Ectodermal cell (in vitro differentiated cells): ENCODE results near the gene KRTAP19-5. TPM values are rescaled to one million over a fixed set of nuclear protein-coding genes. Genes with fewer than 3 reads are reported as not detected.
"Not testable (repeated sequence)": the region's sequence is repeated elsewhere in the genome, so short reads cannot be mapped to it uniquely, and the experiment has no call there.

Source experiments
- H3K27ac ChIP-seq: 2 replicates; pipeline ENCODE4 v1.7.0; 2013; ENCODE audit warnings: mild to moderate bottlenecking, low read depth, low read length; ENCODE audit not compliant: insufficient read depth, poor library complexity, severe bottlenecking
- H3K27me3 ChIP-seq: 2 replicates; pipeline ENCODE4 v1.7.0; 2013; ENCODE audit warnings: mild to moderate bottlenecking, low read length; ENCODE audit not compliant: insufficient read depth, control insufficient read depth, poor library complexity, severe bottlenecking
- H3K36me3 ChIP-seq: one replicate; pipeline ENCODE4 v1.7.0; 2013; ENCODE audit warnings: low read length; ENCODE audit not compliant: control insufficient read depth, insufficient read depth
- H3K4me1 ChIP-seq: one replicate; pipeline ENCODE4 v1.7.0; 2013; ENCODE audit warnings: low read length; ENCODE audit not compliant: control insufficient read depth, insufficient read depth
- H3K4me3 ChIP-seq: 2 replicates; pipeline ENCODE4 v1.7.0; 2013; ENCODE audit warnings: low read depth, low read length, control low read depth; ENCODE audit not compliant: insufficient read depth
- H3K9me3 ChIP-seq: 2 replicates; pipeline ENCODE4 v1.7.0; 2013; ENCODE audit warnings: mild to moderate bottlenecking, low read length, moderate library complexity; ENCODE audit not compliant: control insufficient read depth
- WGBS, 2 experiments: methylation state at CpG; one replicate each; pipeline ENCODE4 v1.1.7; 2013; ENCODE audit warnings: missing lambda C conversion rate in 2 of 2; 5-methylcytosine and 5-hydroxymethylcytosine counted together
- polyA plus RNA-seq, 4 experiments: library from polyadenylated mRNA; stranded (reverse); fragments of 50-300 nt; gene quantifications; one replicate each; pipeline ENCODE4 v1.2.3, GENCODE V29; 2013

KRTAP19-5 gene
- polyA plus RNA-seq (2013, experiment 1 of 4): not detected
- not detected for polyA plus RNA-seq (2013, experiment 2 of 4)
- polyA plus RNA-seq (2013, experiment 3 of 4): not detected
- not detected for polyA plus RNA-seq (2013, experiment 4 of 4)

DNA sequence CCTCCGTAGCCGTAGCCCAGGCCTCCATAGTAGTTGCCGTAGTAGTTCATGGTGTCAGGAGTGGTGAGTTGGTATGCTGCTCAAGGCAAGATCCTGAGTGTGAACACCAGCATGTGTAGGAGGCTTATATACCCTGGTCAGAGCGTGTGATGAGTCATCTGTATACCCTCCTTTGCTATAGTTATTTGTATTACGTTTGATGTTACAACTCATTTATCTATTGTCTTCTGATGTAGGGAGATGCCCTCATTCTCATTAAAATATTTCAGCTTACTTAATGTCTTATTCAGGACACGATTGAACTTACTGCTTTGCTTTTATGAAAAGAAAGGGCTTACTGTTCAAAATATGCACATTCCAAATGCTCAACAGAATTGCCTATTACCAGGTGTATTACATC lies at the start of gene KRTAP19-5:
KRTAP19-5 (minus strand) TSS at position 101 of the 400 bp plus-strand sequence; CDS start at position 50, 51 bp downstream.
- H3K27ac ChIP-seq: no peak within 1 kb of the TSS
- H3K36me3 ChIP-seq: no peaks in the 10 kb centered on the region
- no peaks in the 10 kb centered on the region for H3K9me3 ChIP-seq
- H3K27me3 ChIP-seq: no peaks in the 10 kb centered on the region
- 92 to 99% methylated on average over 5 of the region's 6 CpGs for WGBS, 2 experiments
- no peaks in the 10 kb centered on the region for H3K4me1 ChIP-seq
- H3K4me3 ChIP-seq: no peak within 1 kb of the TSS

DNA sequence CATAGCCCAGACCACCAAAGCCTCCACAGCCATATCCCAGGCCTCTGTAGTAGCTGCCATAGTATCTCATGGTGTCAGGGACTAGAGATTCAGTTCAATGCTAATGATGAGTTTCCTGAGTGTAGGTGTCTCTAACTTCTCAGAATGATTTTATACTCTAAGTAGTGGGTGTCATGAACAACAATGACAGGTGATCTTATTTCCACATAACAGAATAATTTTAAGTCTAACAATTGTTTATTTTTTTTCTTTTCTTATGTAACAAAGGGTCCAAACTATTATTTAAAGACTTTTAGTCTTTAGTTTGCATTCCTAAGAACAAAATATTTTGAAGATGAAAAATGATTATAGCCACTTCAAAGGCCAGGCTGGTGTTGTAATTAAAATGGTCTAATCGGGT lies 39.8 kb upstream of the KRTAP19-5 start, which contains the start of gene KRTAP19-6:
KRTAP19-6 (minus strand) TSS at position 101 of the 400 bp plus-strand sequence; CDS start at position 70, 31 bp downstream.
- Histone ChIP-seq H3K27me3 (no peaks in the 10 kb centered on the region), H3K4me3 (no peak within 1 kb of the TSS), H3K27ac (no peak within 1 kb of the TSS), H3K36me3 (no peaks in the 10 kb centered on the region), H3K4me1 (no peaks in the 10 kb centered on the region), H3K9me3 (no peaks in the 10 kb centered on the region)
- 92 to 100% methylated on average over 1 of the region's 1 CpG for WGBS, 2 experiments

GRCh38 chr21:30518876-30519275 lies 16.9 kb upstream of the KRTAP19-5 start:
- Histone ChIP-seq H3K9me3 (peaks cover 2% of the 10 kb centered on the region), H3K27ac (no peak overlapping the region), H3K4me3 (no peak overlapping the region), H3K27me3 (no peaks in the 10 kb centered on the region), H3K4me1 (no peaks in the 10 kb centered on the region), H3K36me3 (no peaks in the 10 kb centered on the region)
- 86 to 97% methylated on average over 1 of the region's 1 CpG for WGBS, 2 experiments

DNA sequence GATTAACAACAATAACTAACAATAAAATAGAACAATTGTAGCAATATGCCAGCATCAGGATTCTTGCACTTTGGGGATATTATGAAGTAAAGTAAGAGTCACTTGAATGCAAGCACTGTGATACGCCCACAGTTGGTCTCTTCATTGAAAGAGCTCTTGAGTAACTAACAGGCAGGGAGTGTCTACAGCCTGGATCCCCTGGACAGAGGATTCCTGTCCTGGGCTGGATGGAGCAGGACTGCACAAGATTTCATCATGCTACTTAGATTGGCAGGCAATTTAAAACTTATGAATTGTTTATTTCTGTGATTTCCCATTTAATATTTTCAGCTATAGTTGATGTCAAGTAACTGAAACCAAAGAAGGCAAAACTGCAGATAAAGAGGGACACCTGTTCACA lies 13.7 kb upstream of the KRTAP19-5 start:
- no peaks in the 10 kb centered on the region for H3K27me3 ChIP-seq
- H3K27ac ChIP-seq: no peak overlapping the region
- 93 to 97% methylated on average over 1 of the region's 1 CpG for whole genome bisulfite sequencing, 2 experiments
- no peaks in the 10 kb centered on the region for H3K4me1 ChIP-seq
- H3K4me3 ChIP-seq: no peak overlapping the region
- no peaks in the 10 kb centered on the region for H3K36me3 ChIP-seq
- H3K9me3 ChIP-seq: peaks cover 2% of the 10 kb centered on the region

DNA sequence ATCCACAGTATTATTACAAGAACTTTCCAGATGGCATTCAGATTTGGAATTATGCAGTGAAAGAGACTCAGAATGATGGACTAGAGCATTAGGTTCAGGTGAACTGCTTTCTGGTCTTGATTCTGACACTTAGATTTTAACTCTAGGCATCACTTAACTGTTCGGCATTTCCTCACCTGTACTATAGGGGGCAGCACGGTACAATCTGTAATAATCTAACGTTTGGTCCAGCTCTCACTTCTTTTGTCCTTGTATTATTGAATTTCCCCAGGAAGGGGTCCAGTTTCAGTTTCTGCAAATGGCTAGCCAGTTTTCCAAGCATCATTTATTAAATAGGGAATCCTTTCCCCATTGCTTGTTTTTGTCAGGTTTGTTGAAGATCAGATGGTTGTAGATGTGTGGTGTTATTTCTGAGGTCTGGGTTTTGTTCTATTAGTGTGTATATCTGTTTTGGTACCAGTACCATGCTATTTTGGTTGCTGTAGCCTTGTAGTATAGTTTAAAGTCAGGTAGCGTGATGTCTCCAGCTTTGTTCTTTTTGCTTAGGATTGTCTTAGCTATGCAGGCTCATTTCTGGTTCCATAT lies 3.8 kb upstream of the KRTAP19-5 start:
- not testable (repeated sequence) for H3K4me3 ChIP-seq, H3K9me3 ChIP-seq, H3K36me3 ChIP-seq, H3K27me3 ChIP-seq, H3K4me1 ChIP-seq, H3K27ac ChIP-seq
- 24 to 28% methylated on average over 4 of the region's 4 CpGs for WGBS, 2 experiments

DNA sequence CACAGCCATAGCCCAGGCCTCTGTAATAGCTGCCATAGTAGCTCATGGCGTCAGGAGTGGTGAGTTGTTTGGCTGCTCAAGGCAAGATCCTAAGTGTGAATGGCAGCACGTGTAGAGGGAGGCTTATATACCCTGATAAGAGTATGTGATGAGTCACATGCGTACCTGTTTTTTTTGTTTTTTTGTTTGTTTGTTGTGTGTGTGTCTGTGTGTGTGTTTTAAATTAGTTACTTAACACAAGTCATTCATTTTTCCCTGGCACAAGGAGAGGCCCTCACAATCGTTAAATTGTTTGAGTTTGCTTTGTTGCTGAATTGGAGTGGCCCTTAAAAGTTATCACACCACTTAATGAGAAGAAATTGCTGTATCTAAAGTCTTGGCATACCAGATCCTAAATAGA lies 4.9 kb downstream of the KRTAP19-5 start, which contains the start of gene KRTAP19-4:
KRTAP19-4 (minus strand) TSS at position 101 of the 400 bp plus-strand sequence; CDS start at position 46, 55 bp downstream.
- 78 to 95% methylated on average over 2 to 3 of the region's 4 CpGs for WGBS, 2 experiments
- H3K4me3 ChIP-seq: no peak within 1 kb of the TSS
- H3K27ac ChIP-seq: no peak within 1 kb of the TSS
- H3K27me3 ChIP-seq: no peaks in the 10 kb centered on the region
- no peaks in the 10 kb centered on the region for H3K36me3 ChIP-seq
- H3K9me3 ChIP-seq: no peaks in the 10 kb centered on the region
- no peaks in the 10 kb centered on the region for H3K4me1 ChIP-seq

DNA sequence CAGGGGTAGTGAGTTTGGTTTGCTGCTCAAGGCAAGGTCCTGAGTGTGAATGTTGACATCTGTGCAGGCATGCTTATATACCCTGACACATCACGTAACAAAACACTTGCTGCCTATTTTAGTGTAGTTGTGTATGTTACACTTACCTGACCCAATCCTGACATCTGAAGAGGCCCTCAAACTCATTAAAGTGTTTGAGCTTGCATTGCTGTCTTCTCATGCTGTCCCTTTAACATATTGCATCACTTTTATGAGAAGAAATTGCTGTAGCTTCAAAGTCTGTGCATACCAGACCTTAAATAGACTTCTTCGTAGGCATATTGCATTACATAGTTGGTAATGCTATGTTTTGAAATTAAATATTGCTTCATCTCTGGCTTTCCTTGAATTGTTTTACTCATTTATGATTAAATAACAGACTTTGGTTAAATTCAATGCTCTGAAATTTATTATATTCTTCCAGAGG lies 9.9 kb downstream of the KRTAP19-5 start, which contains the start of gene KRTAP19-3:
KRTAP19-3 (minus strand) TSS at position 51 of the 466 bp plus-strand sequence. CDS start 56 bp downstream, outside the sequence.
- H3K9me3 ChIP-seq: no peaks in the 10 kb centered on the region
- no peaks in the 10 kb centered on the region for H3K36me3 ChIP-seq
- no peak within 1 kb of the TSS for H3K4me3 ChIP-seq
- WGBS, 2 experiments: 95% methylated on average over 2 of the region's 2 CpGs; no CpG with 5 or more reads in 1 of the 2 experiments
- H3K27me3 ChIP-seq: no peaks in the 10 kb centered on the region
- H3K4me1 ChIP-seq: no peaks in the 10 kb centered on the region
- no peak within 1 kb of the TSS for H3K27ac ChIP-seq

GRCh38 chr21:30487336-30487735 lies 14.6 kb downstream of the KRTAP19-5 start, which contains the start of gene KRTAP19-2:
Gene KRTAP19-2, minus strand, starts transcription at chr21:30487436. Its CDS starts 88 bp downstream, at chr21:30487348.
- no peaks in the 10 kb centered on the region for H3K27me3 ChIP-seq
- H3K9me3 ChIP-seq: no peaks in the 10 kb centered on the region
- no peak within 1 kb of the TSS for H3K27ac ChIP-seq
- 88 to 98% methylated on average over 2 of the region's 2 CpGs for WGBS, 2 experiments
- no peaks in the 10 kb centered on the region for H3K4me1 ChIP-seq
- H3K36me3 ChIP-seq: no peaks in the 10 kb centered on the region
- no peak within 1 kb of the TSS for H3K4me3 ChIP-seq

- WGBS, 2 experiments: 87 to 93% methylated on average over 2 of the region's 2 CpGs
- Histone ChIP-seq H3K9me3 (no peaks in the 10 kb centered on the region), H3K36me3 (no peaks in the 10 kb centered on the region), H3K4me1 (no peaks in the 10 kb centered on the region), H3K27me3 (no peaks in the 10 kb centered on the region), H3K27ac (no peak overlapping the region), H3K4me3 (no peak overlapping the region)
Measured at GRCh38 chr21:30486180-30486579, 15.8 kb downstream of the KRTAP19-5 start.

GRCh38 chr21:30482130-30482529 lies 19.8 kb downstream of the KRTAP19-5 start:
- H3K27me3 ChIP-seq: no peaks in the 10 kb centered on the region
- H3K9me3 ChIP-seq: no peaks in the 10 kb centered on the region
- no peaks in the 10 kb centered on the region for H3K4me1 ChIP-seq
- no peak overlapping the region for H3K4me3 ChIP-seq
- H3K36me3 ChIP-seq: no peaks in the 10 kb centered on the region
- WGBS, 2 experiments: 46 to 58% methylated on average over 1 to 2 of the region's 2 CpGs
- no peak overlapping the region for H3K27ac ChIP-seq
